ENCODE data around the gene VPS37D.
"Not testable (repeated sequence)": the region's sequence is repeated elsewhere in the genome, so short reads cannot be mapped to it uniquely, and the experiment has no call there.

The VPS37D gene

GRCh38 chr7:73646785-73647724 lies 20.6 kb upstream of the VPS37D start:
- no peak for DNase-seq (ENCODE audit: low read depth in 2 of 2)

- DNase-seq (ENCODE audit: low read depth in 2 of 2): no peak
Observed at GRCh38 chr7:73647725-73648592, 19.7 kb upstream of the VPS37D start.

- no peak for DNase-seq (ENCODE audit: low read depth in 2 of 2)
Observed at GRCh38 chr7:73648593-73649332, 18.9 kb upstream of the VPS37D start.

GRCh38 chr7:73649576-73649975 lies 18.1 kb upstream of the VPS37D start:
- no peak for DNase-seq (ENCODE audit: low read depth in 2 of 2)

GRCh38 chr7:73650524-73650923 lies 17.1 kb upstream of the VPS37D start:
- no peak for DNase-seq (ENCODE audit: low read depth in 2 of 2)

- DNase-seq (ENCODE audit: low read depth in 2 of 2): no peak
Observed at GRCh38 chr7:73652541-73652949, 15.1 kb upstream of the VPS37D start.

- DNase-seq (ENCODE audit: low read depth in 2 of 2): not testable (repeated sequence)
Observed at GRCh38 chr7:73655309-73655708, 12.3 kb upstream of the VPS37D start.

GRCh38 chr7:73659983-73660382 lies 7.6 kb upstream of the VPS37D start:
- no peak for DNase-seq (ENCODE audit: low read depth in 2 of 2)

- not testable (repeated sequence) for DNase-seq (ENCODE audit: low read depth in 2 of 2)
Observed at GRCh38 chr7:73660594-73660993, 7.0 kb upstream of the VPS37D start.

- no peak for DNase-seq (ENCODE audit: low read depth in 2 of 2)
Observed at GRCh38 chr7:73663033-73663432, 4.6 kb upstream of the VPS37D start.

GRCh38 chr7:73668103-73668885 lies 663 bp downstream of the VPS37D start:
- DNase-seq (ENCODE audit: low read depth in 2 of 2): no peak

GRCh38 chr7:73668886-73669230 lies 1.2 kb downstream of the VPS37D start:
- no peak for DNase-seq (ENCODE audit: low read depth in 2 of 2)

- no peak for DNase-seq (ENCODE audit: low read depth in 2 of 2)
Observed at GRCh38 chr7:73669288-73669701, 1.7 kb downstream of the VPS37D start.

GRCh38 chr7:73669858-73670385 lies 2.3 kb downstream of the VPS37D start:
- no peak for DNase-seq (ENCODE audit: low read depth in 2 of 2)

GRCh38 chr7:73671322-73671661 lies 3.7 kb downstream of the VPS37D start:
- no peak for DNase-seq (ENCODE audit: low read depth in 2 of 2)

- no peak for DNase-seq (ENCODE audit: low read depth in 2 of 2)
Observed at GRCh38 chr7:73671857-73672445, 4.3 kb downstream of the VPS37D start.

GRCh38 chr7:73674468-73675124 lies 7.0 kb downstream of the VPS37D start:
- DNase-seq (ENCODE audit: low read depth in 2 of 2): no peak

- not testable (repeated sequence) for DNase-seq (ENCODE audit: low read depth in 2 of 2)
Observed at GRCh38 chr7:73676062-73676461, 8.4 kb downstream of the VPS37D start.

GRCh38 chr7:73678862-73679261 lies 11.2 kb downstream of the VPS37D start:
- no peak for DNase-seq (ENCODE audit: low read depth in 2 of 2)

GRCh38 chr7:73679709-73680108 lies 12.1 kb downstream of the VPS37D start:
- DNase-seq (ENCODE audit: low read depth in 2 of 2): no peak
